ENCODE data around the gene WDSUB1. TPM values are rescaled to one million over a fixed set of nuclear protein-coding genes. Genes with fewer than 3 reads are reported as not detected.

The WDSUB1 gene
- total and polyA plus RNA-seq, 4 donors: 5.2 to 11.3 (median 8.6) TPM

GRCh38 chr2:159275111-159275510 is 11.4 kb downstream of the WDSUB1 start:
- H3K4me1 ChIP-seq (ENCODE audit: control insufficient read depth in 1 of 2, insufficient read depth in 2 of 2, low read length in 2 of 2): no peaks in the 10 kb centered on the region
- DNase-seq: no peak
- H3K27ac ChIP-seq (ENCODE audit: low read depth in 1 of 2, low read length in 2 of 2): no peak overlapping the region
- intact Hi-C loops (cut with DNase I): no loop called here
- ATAC-seq (ENCODE audit: low FRiP score): no peak
- WGBS, 2 donors: 97 to 98% methylated on average over 1 of the region's 1 CpG
- no peak overlapping the region for H3K4me3 ChIP-seq (ENCODE audit: low read length in 2 of 2)
- peaks cover 0 to 2% of the 10 kb centered on the region in 2 donors for H3K36me3 ChIP-seq (ENCODE audit: control insufficient read depth in 1 of 2, insufficient read depth in 2 of 2, low read length in 1 of 2)
- H3K9me3 ChIP-seq (ENCODE audit: control insufficient read depth, low read length): no peaks in the 10 kb centered on the region
- H3K27me3 ChIP-seq (ENCODE audit: control insufficient read depth in 1 of 2, insufficient read depth in 2 of 2, low read length in 1 of 2): no peaks in the 10 kb centered on the region

GRCh38 chr2:159272156-159272555 is 14.3 kb downstream of the WDSUB1 start:
- Histone ChIP-seq H3K9me3 (ENCODE audit: control insufficient read depth, low read length) (no peaks in the 10 kb centered on the region), H3K36me3 (ENCODE audit: control insufficient read depth in 1 of 2, insufficient read depth in 2 of 2, low read length in 1 of 2) (peaks cover 0 to 2% of the 10 kb centered on the region in 2 donors), H3K27me3 (ENCODE audit: control insufficient read depth in 1 of 2, insufficient read depth in 2 of 2, low read length in 1 of 2) (no peaks in the 10 kb centered on the region), H3K27ac (ENCODE audit: low read depth in 1 of 2, low read length in 2 of 2) (no peak overlapping the region), H3K4me3 (ENCODE audit: low read length in 2 of 2) (no peak overlapping the region), H3K4me1 (ENCODE audit: control insufficient read depth in 1 of 2, insufficient read depth in 2 of 2, low read length in 2 of 2) (no peaks in the 10 kb centered on the region)
- DNase-seq (no peak), ATAC-seq (ENCODE audit: low FRiP score) (no peak)
- WGBS, 2 donors: 80 to 87% methylated on average over 5 of the region's 5 CpGs
- intact Hi-C loops (cut with DNase I): no loop called here

- 97 to 98% methylated on average over 4 of the region's 4 CpGs for WGBS, 2 donors
- Histone ChIP-seq H3K27me3 (ENCODE audit: control insufficient read depth in 1 of 2, insufficient read depth in 2 of 2, low read length in 1 of 2) (no peaks in the 10 kb centered on the region), H3K4me3 (ENCODE audit: low read length in 2 of 2) (no peak overlapping the region), H3K27ac (ENCODE audit: low read depth in 1 of 2, low read length in 2 of 2) (no peak overlapping the region), H3K9me3 (ENCODE audit: control insufficient read depth, low read length) (no peaks in the 10 kb centered on the region), H3K36me3 (ENCODE audit: control insufficient read depth in 1 of 2, insufficient read depth in 2 of 2, low read length in 1 of 2) (peaks cover 0 to 2% of the 10 kb centered on the region in 2 donors), H3K4me1 (ENCODE audit: control insufficient read depth in 1 of 2, insufficient read depth in 2 of 2, low read length in 2 of 2) (no peaks in the 10 kb centered on the region)
- intact Hi-C loops (cut with DNase I): no loop called here
- DNase-seq (no peak), ATAC-seq (ENCODE audit: low FRiP score) (no peak)
Observed at GRCh38 chr2:159270744-159271379, 15.6 kb downstream of the WDSUB1 start.

- Histone ChIP-seq H3K4me1 (ENCODE audit: control insufficient read depth in 1 of 2, insufficient read depth in 2 of 2, low read length in 2 of 2) (peaks cover 0 to 2% of the 10 kb centered on the region in 2 donors), H3K27me3 (ENCODE audit: control insufficient read depth in 1 of 2, insufficient read depth in 2 of 2, low read length in 1 of 2) (no peaks in the 10 kb centered on the region), H3K9me3 (ENCODE audit: control insufficient read depth, low read length) (no peaks in the 10 kb centered on the region), H3K36me3 (ENCODE audit: control insufficient read depth in 1 of 2, insufficient read depth in 2 of 2, low read length in 1 of 2) (no peaks in the 10 kb centered on the region), H3K4me3 (ENCODE audit: low read length in 2 of 2) (no peak overlapping the region), H3K27ac (ENCODE audit: low read depth in 1 of 2, low read length in 2 of 2) (no peak overlapping the region)
- ATAC-seq (ENCODE audit: low FRiP score) (no peak), DNase-seq (no peak)
- intact Hi-C loops (cut with DNase I): no loop called here
- 92 to 96% methylated on average over 1 of the region's 1 CpG for WGBS, 2 donors
Observed at GRCh38 chr2:159267921-159268320, 18.6 kb downstream of the WDSUB1 start.

GRCh38 chr2:159266554-159266953 is 19.9 kb downstream of the WDSUB1 start:
- DNase-seq: no peak
- Histone ChIP-seq H3K27me3 (ENCODE audit: control insufficient read depth in 1 of 2, insufficient read depth in 2 of 2, low read length in 1 of 2) (no peaks in the 10 kb centered on the region), H3K27ac (ENCODE audit: low read depth in 1 of 2, low read length in 2 of 2) (no peak overlapping the region), H3K36me3 (ENCODE audit: control insufficient read depth in 1 of 2, insufficient read depth in 2 of 2, low read length in 1 of 2) (no peaks in the 10 kb centered on the region), H3K4me3 (ENCODE audit: low read length in 2 of 2) (no peak overlapping the region), H3K4me1 (ENCODE audit: control insufficient read depth in 1 of 2, insufficient read depth in 2 of 2, low read length in 2 of 2) (peaks cover 0 to 2% of the 10 kb centered on the region in 2 donors), H3K9me3 (ENCODE audit: control insufficient read depth, low read length) (no peaks in the 10 kb centered on the region)
- no peak for ATAC-seq (ENCODE audit: low FRiP score)
- intact Hi-C loops (cut with DNase I): no loop called here
- WGBS, 2 donors: 97 to 99% methylated on average over 3 of the region's 3 CpGs

GRCh38 chr2:159265171-159265576 is 21.3 kb downstream of the WDSUB1 start:
- no peak for ATAC-seq (ENCODE audit: low FRiP score)
- 48 to 59% methylated on average over 1 of the region's 1 CpG for WGBS, 2 donors
- H3K36me3 ChIP-seq (ENCODE audit: control insufficient read depth in 1 of 2, insufficient read depth in 2 of 2, low read length in 1 of 2): no peaks in the 10 kb centered on the region
- H3K4me1 ChIP-seq (ENCODE audit: control insufficient read depth in 1 of 2, insufficient read depth in 2 of 2, low read length in 2 of 2): peaks cover 0 to 2% of the 10 kb centered on the region in 2 donors
- DNase-seq: no peak
- no peaks in the 10 kb centered on the region for H3K9me3 ChIP-seq (ENCODE audit: control insufficient read depth, low read length)
- no peak overlapping the region for H3K4me3 ChIP-seq (ENCODE audit: low read length in 2 of 2)
- no peaks in the 10 kb centered on the region for H3K27me3 ChIP-seq (ENCODE audit: control insufficient read depth in 1 of 2, insufficient read depth in 2 of 2, low read length in 1 of 2)
- intact Hi-C loops (cut with DNase I): no loop called here
- no peak overlapping the region for H3K27ac ChIP-seq (ENCODE audit: low read depth in 1 of 2, low read length in 2 of 2)

GRCh38 chr2:159262904-159263303 is 23.6 kb downstream of the WDSUB1 start:
- DNase-seq (no peak), ATAC-seq (ENCODE audit: low FRiP score) (no peak)
- H3K27ac ChIP-seq (ENCODE audit: low read depth in 1 of 2, low read length in 2 of 2): no peak overlapping the region
- no peaks in the 10 kb centered on the region for H3K36me3 ChIP-seq (ENCODE audit: control insufficient read depth in 1 of 2, insufficient read depth in 2 of 2, low read length in 1 of 2)
- no peak overlapping the region for H3K4me3 ChIP-seq (ENCODE audit: low read length in 2 of 2)
- no peaks in the 10 kb centered on the region for H3K27me3 ChIP-seq (ENCODE audit: control insufficient read depth in 1 of 2, insufficient read depth in 2 of 2, low read length in 1 of 2)
- 86 to 87% methylated on average over 5 of the region's 5 CpGs for WGBS, 2 donors
- intact Hi-C loops (cut with DNase I): no loop called here
- H3K9me3 ChIP-seq (ENCODE audit: control insufficient read depth, low read length): no peaks in the 10 kb centered on the region
- H3K4me1 ChIP-seq (ENCODE audit: control insufficient read depth in 1 of 2, insufficient read depth in 2 of 2, low read length in 2 of 2): peaks cover 0 to 2% of the 10 kb centered on the region in 2 donors

GRCh38 chr2:159262226-159262625 is 24.3 kb downstream of the WDSUB1 start:
- Histone ChIP-seq H3K36me3 (ENCODE audit: control insufficient read depth in 1 of 2, insufficient read depth in 2 of 2, low read length in 1 of 2) (no peaks in the 10 kb centered on the region), H3K27me3 (ENCODE audit: control insufficient read depth in 1 of 2, insufficient read depth in 2 of 2, low read length in 1 of 2) (no peaks in the 10 kb centered on the region), H3K4me1 (ENCODE audit: control insufficient read depth in 1 of 2, insufficient read depth in 2 of 2, low read length in 2 of 2) (peaks cover 0 to 2% of the 10 kb centered on the region in 2 donors), H3K9me3 (ENCODE audit: control insufficient read depth, low read length) (no peaks in the 10 kb centered on the region), H3K4me3 (ENCODE audit: low read length in 2 of 2) (no peak overlapping the region), H3K27ac (ENCODE audit: low read depth in 1 of 2, low read length in 2 of 2) (no peak overlapping the region)
- ATAC-seq (ENCODE audit: low FRiP score) (no peak), DNase-seq (no peak)
- WGBS, 2 donors: 67 to 80% methylated on average over 6 of the region's 6 CpGs
- intact Hi-C loops (cut with DNase I): no loop called here

GRCh38 chr2:159256159-159256558 is 30.3 kb downstream of the WDSUB1 start:
- Histone ChIP-seq H3K36me3 (ENCODE audit: control insufficient read depth in 1 of 2, insufficient read depth in 2 of 2, low read length in 1 of 2) (no peaks in the 10 kb centered on the region), H3K27me3 (ENCODE audit: control insufficient read depth in 1 of 2, insufficient read depth in 2 of 2, low read length in 1 of 2) (no peaks in the 10 kb centered on the region), H3K27ac (ENCODE audit: low read depth in 1 of 2, low read length in 2 of 2) (no peak overlapping the region), H3K4me1 (ENCODE audit: control insufficient read depth in 1 of 2, insufficient read depth in 2 of 2, low read length in 2 of 2) (no peaks in the 10 kb centered on the region), H3K4me3 (ENCODE audit: low read length in 2 of 2) (no peak overlapping the region), H3K9me3 (ENCODE audit: control insufficient read depth, low read length) (no peaks in the 10 kb centered on the region)
- DNase-seq (no peak), ATAC-seq (ENCODE audit: low FRiP score) (no peak)
- WGBS, 2 donors: 31 to 64% methylated on average over 2 of the region's 2 CpGs
- intact Hi-C loops (cut with DNase I): no loop called here
